Immature natural killer cell (primary cell): ENCODE data around the gene USP32. TPM values are rescaled to one million over a fixed set of nuclear protein-coding genes. Genes with fewer than 3 reads are reported as not detected.
A peak's percentile ranks its signal among the peaks of the same experiment; 100 is the strongest.
"Not testable (repeated sequence)": the region's sequence is repeated elsewhere in the genome, so short reads cannot be mapped to it uniquely, and the experiment has no call there.

ENCODE experiments used
- DNase-seq, 3 donors: peaks; one replicate each; pipeline ENCODE4 v3.0.0; 2022; ENCODE audit warnings: mixed read lengths in 1 of 3
- H3K27ac Mint-ChIP-seq, 6 donors: one replicate each; pipeline ENCODE4 v1.8.0; 2020; ENCODE audit warnings: mixed read lengths in 6 of 6, mild to moderate bottlenecking in 5 of 6, inconsistent platforms in 4 of 6, moderate library complexity in 3 of 6
- H3K27me3 Mint-ChIP-seq, 3 donors: one replicate each; pipeline ENCODE4 v1.8.0; 2020 to 2021; ENCODE audit warnings: low read depth in 3 of 3, mild to moderate bottlenecking in 3 of 3, mixed read lengths in 3 of 3, moderate library complexity in 3 of 3, inconsistent platforms in 1 of 3
- H3K36me3 Mint-ChIP-seq, 3 donors: one replicate each; pipeline ENCODE4 v1.8.0; 2020; ENCODE audit warnings: mixed read lengths in 3 of 3, inconsistent platforms in 2 of 3, mild to moderate bottlenecking in 2 of 3
- H3K4me1 Mint-ChIP-seq, 2 donors: one replicate each; pipeline ENCODE4 v1.8.0; 2020; ENCODE audit warnings: inconsistent platforms in 2 of 2, mild to moderate bottlenecking in 2 of 2, mixed read lengths in 2 of 2, moderate library complexity in 1 of 2
- H3K4me3 Mint-ChIP-seq, 5 donors: one replicate each; pipeline ENCODE4 v1.8.0; 2020; ENCODE audit warnings: mild to moderate bottlenecking in 5 of 5, mixed read lengths in 5 of 5, inconsistent platforms in 3 of 5, moderate library complexity in 3 of 5
- H3K9me3 Mint-ChIP-seq, 6 donors: one replicate each; pipeline ENCODE4 v1.8.0; 2020; ENCODE audit warnings: mild to moderate bottlenecking in 6 of 6, mixed read lengths in 6 of 6, inconsistent platforms in 4 of 6, moderate library complexity in 3 of 6
- polyA plus RNA-seq, 3 donors: library from polyadenylated mRNA; unstranded; fragments of 300-500 nt; fragmentation: Illumina TruSeq; gene quantifications; one replicate each; pipeline ENCODE4 v1.2.3, GENCODE V29; 2021

The USP32 gene
- 1 to 10 TPM; 4.5 to 8.1 (median 5.5) TPM for polyA plus RNA-seq

- peak; percentile 94 to 96 (median 95) for DNase-seq
- Mint-ChIP-seq H3K27ac (peak within 1 kb of the TSS; percentile 93 to 98 (median 97)), H3K27me3 (peaks cover 8 to 13% (median 13%) of the 10 kb centered on the region in 3 donors), H3K36me3 (no peaks in the 10 kb centered on the region), H3K9me3 (no peaks in the 10 kb centered on the region), H3K4me3 (peak within 1 kb of the TSS; percentile 94 to 97 (median 95)), H3K4me1 (peaks cover 34 to 44% of the 10 kb centered on the region in 2 donors)
Observed at GRCh38 chr17:60392042-60392844, at the start of gene USP32. Gene USP32 (minus strand): TSS chr17:60392133. CDS start chr17:60391939, 194 bp downstream.

- Mint-ChIP-seq H3K27ac (no peak overlapping the region), H3K9me3 (no peaks in the 10 kb centered on the region), H3K4me1 (no peaks in the 10 kb centered on the region), H3K4me3 (no peak overlapping the region), H3K36me3 (no peaks in the 10 kb centered on the region), H3K27me3 (peaks cover 0 to 1% (median 0%) of the 10 kb centered on the region in 3 donors)
- DNase-seq, result no peak
Observed at GRCh38 chr17:60439501-60439900, 47.6 kb upstream of the USP32 start.

GRCh38 chr17:60436676-60437075 lies 44.7 kb upstream of the USP32 start:
- DNase-seq, result no peak
- Mint-ChIP-seq H3K4me1 (no peaks in the 10 kb centered on the region), H3K27ac (no peak overlapping the region), H3K4me3 (no peak overlapping the region), H3K9me3 (no peaks in the 10 kb centered on the region), H3K36me3 (no peaks in the 10 kb centered on the region), H3K27me3 (peaks cover 0 to 4% (median 0%) of the 10 kb centered on the region in 3 donors)

- H3K4me1 Mint-ChIP-seq, result no peaks in the 10 kb centered on the region
- no peak overlapping the region for H3K27ac Mint-ChIP-seq
- no peak overlapping the region for H3K4me3 Mint-ChIP-seq
- DNase-seq, result peak; percentile 48 to 63 (median 56)
- H3K27me3 Mint-ChIP-seq, result peaks cover 0 to 4% (median 4%) of the 10 kb centered on the region in 3 donors
- no peaks in the 10 kb centered on the region for H3K9me3 Mint-ChIP-seq
- H3K36me3 Mint-ChIP-seq, result no peaks in the 10 kb centered on the region
Observed at GRCh38 chr17:60435244-60436167, 43.6 kb upstream of the USP32 start.

- H3K4me1 Mint-ChIP-seq, H3K36me3 Mint-ChIP-seq, H3K27me3 Mint-ChIP-seq, H3K4me3 Mint-ChIP-seq, DNase-seq, H3K9me3 Mint-ChIP-seq, H3K27ac Mint-ChIP-seq: not testable (repeated sequence)
Observed at GRCh38 chr17:60433021-60433997, 41.4 kb upstream of the USP32 start.

GRCh38 chr17:60430561-60430960 lies 38.6 kb upstream of the USP32 start:
- H3K4me1 Mint-ChIP-seq, DNase-seq, H3K9me3 Mint-ChIP-seq, H3K27me3 Mint-ChIP-seq, H3K4me3 Mint-ChIP-seq, H3K27ac Mint-ChIP-seq, H3K36me3 Mint-ChIP-seq: not testable (repeated sequence)

GRCh38 chr17:60428491-60428890 lies 36.6 kb upstream of the USP32 start:
- H3K27ac Mint-ChIP-seq, H3K9me3 Mint-ChIP-seq: not testable (repeated sequence)

GRCh38 chr17:60426596-60426995 lies 34.7 kb upstream of the USP32 start:
- no peak for DNase-seq
- Mint-ChIP-seq H3K4me3 (no peak overlapping the region), H3K27ac (no peak overlapping the region), H3K27me3 (peaks cover 3 to 7% (median 4%) of the 10 kb centered on the region in 3 donors), H3K36me3 (no peaks in the 10 kb centered on the region), H3K4me1 (peaks cover 0 to 4% of the 10 kb centered on the region in 2 donors), H3K9me3 (no peaks in the 10 kb centered on the region)

More at GRCh38 chr17:60428491-60428890, 36.6 kb upstream of the USP32 start:
- not testable (repeated sequence) for DNase-seq, H3K36me3 Mint-ChIP-seq, H3K27me3 Mint-ChIP-seq, H3K4me3 Mint-ChIP-seq, H3K4me1 Mint-ChIP-seq

- Mint-ChIP-seq H3K27me3 (peaks cover 3 to 4% (median 3%) of the 10 kb centered on the region in 3 donors), H3K9me3 (no peaks in the 10 kb centered on the region), H3K27ac (no peak overlapping the region), H3K4me1 (peaks cover 7% of the 10 kb centered on the region in 2 donors), H3K4me3 (no peak overlapping the region), H3K36me3 (no peaks in the 10 kb centered on the region)
- DNase-seq, result no peak
Observed at GRCh38 chr17:60425626-60426025, 33.7 kb upstream of the USP32 start.

GRCh38 chr17:60423865-60424264 lies 31.9 kb upstream of the USP32 start:
- Mint-ChIP-seq H3K27ac (no peak overlapping the region), H3K27me3 (peaks cover 2 to 3% (median 2%) of the 10 kb centered on the region in 3 donors), H3K4me3 (no peak overlapping the region), H3K36me3 (no peaks in the 10 kb centered on the region), H3K9me3 (no peaks in the 10 kb centered on the region), H3K4me1 (peaks cover 7 to 8% of the 10 kb centered on the region in 2 donors)
- no peak for DNase-seq

- no peaks in the 10 kb centered on the region for H3K36me3 Mint-ChIP-seq
- H3K4me3 Mint-ChIP-seq, result peak within 1 kb of the TSS; percentile 75 to 87 (median 81)
- no peaks in the 10 kb centered on the region for H3K9me3 Mint-ChIP-seq
- H3K27me3 Mint-ChIP-seq, result peaks cover 0 to 2% (median 1%) of the 10 kb centered on the region in 3 donors
- no peak for DNase-seq
- peak within 1 kb of the TSS; percentile 10 to 60 (median 48) for H3K27ac Mint-ChIP-seq
- peaks cover 7 to 8% of the 10 kb centered on the region in 2 donors for H3K4me1 Mint-ChIP-seq
Observed at GRCh38 chr17:60422162-60422665, 30.3 kb upstream of the USP32 start, which contains the start of gene CHCT1. Gene CHCT1 (plus strand): TSS chr17:60422489. CDS start chr17:60422593, 104 bp downstream.

GRCh38 chr17:60421273-60422161 lies 29.6 kb upstream of the USP32 start:
- Mint-ChIP-seq H3K9me3 (no peaks in the 10 kb centered on the region), H3K27ac (peak overlapping the region in 5 of 6 donors; percentile 10 to 64 (median 35)), H3K4me3 (peak overlapping the region; percentile 69 to 87 (median 81)), H3K27me3 (peaks cover 1 to 2% (median 2%) of the 10 kb centered on the region in 3 donors), H3K4me1 (peaks cover 7 to 8% of the 10 kb centered on the region in 2 donors), H3K36me3 (no peaks in the 10 kb centered on the region)
- DNase-seq, result peak; percentile 60 to 67 (median 67)
